GM12891 (cell line): ENCODE results near the gene CLUH.
"Not testable (repeated sequence)": the region's sequence is repeated elsewhere in the genome, so short reads cannot be mapped to it uniquely, and the experiment has no call there.

Experiments used
- DNase-seq: peaks from one replicate; pipeline ENCODE4 v3.0.0; 2011; ENCODE audit warnings: low spot score; ENCODE audit not compliant: insufficient read length
- FAIRE-seq: peaks from 2 replicates; lab custom pipeline; 2011; peaks lifted over from hg19 to GRCh38; lab: Jason Lieb, UNC
- PAX5 ChIP-seq: IDR thresholded peaks from 2 replicates; pipeline ENCODE4 v1.6.1; 2011; ENCODE audit warnings: low read length, moderate library complexity, mild to moderate bottlenecking; ENCODE audit not compliant: insufficient read depth, severe bottlenecking
- POLR2A ChIP-seq: IDR thresholded peaks from 2 replicates; pipeline ENCODE4 v1.6.1; 2011; ENCODE audit warnings: low read depth, low read length, control low read depth
- POLR2AphosphoS5 ChIP-seq: IDR thresholded peaks from 2 replicates; pipeline ENCODE4 v1.6.1; 2011; ENCODE audit warnings: low read depth, low read length, control low read depth
- POU2F2 ChIP-seq: IDR thresholded peaks from 2 replicates; pipeline ENCODE4 v1.6.1; 2011; ENCODE audit warnings: low read depth, mild to moderate bottlenecking, control low read depth, low read length, moderate library complexity
- SPI1 ChIP-seq: IDR thresholded peaks from 2 replicates; pipeline ENCODE4 v1.6.1; 2011; ENCODE audit warnings: low read depth, low read length, control low read depth
- TAF1 ChIP-seq: IDR thresholded peaks from 2 replicates; pipeline ENCODE4 v1.6.1; 2011; ENCODE audit warnings: low read depth, low read length, control low read depth

Gene CLUH

GRCh38 chr17:2672026-2672425, 39.5 kb downstream of the CLUH start:
- DNase-seq (no peak), FAIRE-seq (no peak)
- TF ChIP-seq PAX5 (no peak), TAF1 (no peak), SPI1 (no peak), POU2F2 (no peak), POLR2A (no peak), POLR2AphosphoS5 (no peak)

GRCh38 chr17:2660410-2660809, 51.2 kb downstream of the CLUH start:
- not testable (repeated sequence) for FAIRE-seq, DNase-seq

- FAIRE-seq, DNase-seq: not testable (repeated sequence)
These were observed 52.2 kb downstream of the CLUH start for GRCh38 chr17:2659337-2659736.

- TF ChIP-seq PAX5, result no peak
- no peak for TF ChIP-seq POLR2A
- TF ChIP-seq SPI1, result no peak
- TF ChIP-seq POLR2AphosphoS5, result no peak
- no peak for TF ChIP-seq POU2F2
- TF ChIP-seq TAF1, result no peak
- FAIRE-seq (no peak), DNase-seq (no peak)
These were observed 55.3 kb downstream of the CLUH start for GRCh38 chr17:2656283-2656682.

GRCh38 chr17:2655546-2655945, 56.0 kb downstream of the CLUH start:
- FAIRE-seq (no peak), DNase-seq (no peak)
- TF ChIP-seq POLR2AphosphoS5 (no peak), TAF1 (no peak), SPI1 (no peak), POLR2A (no peak)

- DNase-seq, FAIRE-seq: not testable (repeated sequence)
These were observed 58.7 kb downstream of the CLUH start for GRCh38 chr17:2652911-2653310.

- TF ChIP-seq PAX5 (no peak), TAF1 (no peak)
- FAIRE-seq (no peak), DNase-seq (no peak)
These were observed 62.4 kb downstream of the CLUH start for GRCh38 chr17:2649191-2649590.

- FAIRE-seq (no peak), DNase-seq (no peak)
- TF ChIP-seq TAF1 (no peak), POLR2A (no peak), PAX5 (no peak), SPI1 (no peak), POLR2AphosphoS5 (no peak), POU2F2 (no peak)
These were observed 63.6 kb downstream of the CLUH start for GRCh38 chr17:2647957-2648356.

GRCh38 chr17:2644971-2645370, 66.6 kb downstream of the CLUH start:
- no peak for TF ChIP-seq SPI1
- no peak for TF ChIP-seq POLR2AphosphoS5
- TF ChIP-seq PAX5, result no peak
- TF ChIP-seq TAF1, result no peak
- no peak for TF ChIP-seq POLR2A
- no peak for TF ChIP-seq POU2F2
- DNase-seq (no peak), FAIRE-seq (no peak)
